ENCODE measurements around the gene ZXDC.

ZXDC gene

GRCh38 chr3:126510308-126510910 is 34.7 kb upstream of the ZXDC start:
- no peak for DNase-seq (ENCODE audit: low read depth in 2 of 2)

GRCh38 chr3:126509597-126510307 is 34.1 kb upstream of the ZXDC start:
- DNase-seq (ENCODE audit: low read depth in 2 of 2): no peak

- DNase-seq (ENCODE audit: low read depth in 2 of 2): no peak
These were observed 32.9 kb upstream of the ZXDC start for GRCh38 chr3:126508564-126508964.

GRCh38 chr3:126507886-126508285 is 32.2 kb upstream of the ZXDC start:
- DNase-seq (ENCODE audit: low read depth in 2 of 2): no peak

GRCh38 chr3:126503701-126504100 is 28.0 kb upstream of the ZXDC start:
- DNase-seq (ENCODE audit: low read depth in 2 of 2): no peak

- no peak for DNase-seq (ENCODE audit: low read depth in 2 of 2)
These were observed 27.0 kb upstream of the ZXDC start for GRCh38 chr3:126502656-126503055.

- DNase-seq (ENCODE audit: low read depth in 2 of 2): no peak
These were observed 26.0 kb upstream of the ZXDC start for GRCh38 chr3:126501736-126502135.

GRCh38 chr3:126501054-126501453 is 25.4 kb upstream of the ZXDC start:
- DNase-seq (ENCODE audit: low read depth in 2 of 2): no peak

GRCh38 chr3:126500016-126500415 is 24.3 kb upstream of the ZXDC start:
- no peak for DNase-seq (ENCODE audit: low read depth in 2 of 2)

GRCh38 chr3:126499401-126499800 is 23.7 kb upstream of the ZXDC start:
- DNase-seq (ENCODE audit: low read depth in 2 of 2): no peak

GRCh38 chr3:126498929-126499328 is 23.2 kb upstream of the ZXDC start:
- DNase-seq (ENCODE audit: low read depth in 2 of 2): no peak

- DNase-seq (ENCODE audit: low read depth in 2 of 2): no peak
These were observed 22.8 kb upstream of the ZXDC start for GRCh38 chr3:126498461-126498860.

GRCh38 chr3:126497956-126498355 is 22.3 kb upstream of the ZXDC start:
- no peak for DNase-seq (ENCODE audit: low read depth in 2 of 2)

- DNase-seq (ENCODE audit: low read depth in 2 of 2): no peak
These were observed 21.5 kb upstream of the ZXDC start for GRCh38 chr3:126496894-126497850.

- no peak for DNase-seq (ENCODE audit: low read depth in 2 of 2)
These were observed 20.1 kb upstream of the ZXDC start for GRCh38 chr3:126495786-126496185.

- DNase-seq (ENCODE audit: low read depth in 2 of 2): no peak
These were observed 19.2 kb upstream of the ZXDC start for GRCh38 chr3:126494970-126495230.

- DNase-seq (ENCODE audit: low read depth in 2 of 2): no peak
These were observed 18.7 kb upstream of the ZXDC start for GRCh38 chr3:126494204-126494969.

GRCh38 chr3:126493739-126494138 is 18.0 kb upstream of the ZXDC start:
- DNase-seq (ENCODE audit: low read depth in 2 of 2): no peak

GRCh38 chr3:126493051-126493450 is 17.4 kb upstream of the ZXDC start:
- no peak for DNase-seq (ENCODE audit: low read depth in 2 of 2)

GRCh38 chr3:126491221-126492013 is 15.7 kb upstream of the ZXDC start:
- DNase-seq (ENCODE audit: low read depth in 2 of 2): no peak

- DNase-seq (ENCODE audit: low read depth in 2 of 2): no peak
These were observed 14.9 kb upstream of the ZXDC start for GRCh38 chr3:126490619-126491018.
